Hematopoietic multipotent progenitor cell treated with erythropoietin and hydrocortisone succinate and interleukin-3 and kit ligand, for 15 days (in vitro differentiated cells): ENCODE data around the gene WNT2.

ENCODE experiments used
- DNase-seq: peaks from one replicate; pipeline ENCODE4 v3.0.0-alpha.2; 2015; ENCODE audit warnings: low spot score

Gene WNT2

GRCh38 chr7:117322741-117323304 is at the start of gene WNT2:
TSS of gene WNT2 (minus strand) at chr7:117323058. CDS start at chr7:117322989, 69 bp downstream.
- DNase-seq = no peak

GRCh38 chr7:117372073-117372472 is 49.2 kb upstream of the WNT2 start:
- no peak for DNase-seq

- DNase-seq = no peak
Observed at GRCh38 chr7:117364339-117365080, 41.7 kb upstream of the WNT2 start.

GRCh38 chr7:117362294-117362888 is 39.5 kb upstream of the WNT2 start:
- DNase-seq = no peak

GRCh38 chr7:117350027-117350426 is 27.2 kb upstream of the WNT2 start:
- DNase-seq = no peak

- DNase-seq = no peak
Observed at GRCh38 chr7:117349570-117349969, 26.7 kb upstream of the WNT2 start.

GRCh38 chr7:117347962-117348672 is 25.3 kb upstream of the WNT2 start:
- DNase-seq = no peak

GRCh38 chr7:117347480-117347879 is 24.6 kb upstream of the WNT2 start:
- no peak for DNase-seq

GRCh38 chr7:117346161-117346560 is 23.3 kb upstream of the WNT2 start:
- DNase-seq = no peak

- DNase-seq = no peak
Observed at GRCh38 chr7:117338020-117338419, 15.2 kb upstream of the WNT2 start.

- DNase-seq = no peak
Observed at GRCh38 chr7:117333168-117333567, 10.3 kb upstream of the WNT2 start.

GRCh38 chr7:117332031-117332430 is 9.2 kb upstream of the WNT2 start:
- DNase-seq = no peak

GRCh38 chr7:117325836-117326235 is 3.0 kb upstream of the WNT2 start:
- no peak for DNase-seq

GRCh38 chr7:117324960-117325359 is 2.1 kb upstream of the WNT2 start:
- no peak for DNase-seq

- no peak for DNase-seq
Observed at GRCh38 chr7:117323851-117324711, 1.2 kb upstream of the WNT2 start.

- no peak for DNase-seq
Observed at GRCh38 chr7:117323305-117323850, 520 bp upstream of the WNT2 start.

GRCh38 chr7:117320523-117320922 is 2.3 kb downstream of the WNT2 start:
- DNase-seq = no peak

GRCh38 chr7:117319181-117319580 is 3.7 kb downstream of the WNT2 start:
- no peak for DNase-seq

- DNase-seq = no peak
Observed at GRCh38 chr7:117313582-117313981, 9.3 kb downstream of the WNT2 start.

- DNase-seq = no peak
Observed at GRCh38 chr7:117312593-117313580, 10.0 kb downstream of the WNT2 start.
